ENCODE measurements around the gene BAIAP2. TPM values are rescaled to one million over a fixed set of nuclear protein-coding genes. Genes with fewer than 3 reads are reported as not detected.

Gene BAIAP2
- total RNA-seq, 1 donor from 2014 or later: 14.4 TPM

DNA sequence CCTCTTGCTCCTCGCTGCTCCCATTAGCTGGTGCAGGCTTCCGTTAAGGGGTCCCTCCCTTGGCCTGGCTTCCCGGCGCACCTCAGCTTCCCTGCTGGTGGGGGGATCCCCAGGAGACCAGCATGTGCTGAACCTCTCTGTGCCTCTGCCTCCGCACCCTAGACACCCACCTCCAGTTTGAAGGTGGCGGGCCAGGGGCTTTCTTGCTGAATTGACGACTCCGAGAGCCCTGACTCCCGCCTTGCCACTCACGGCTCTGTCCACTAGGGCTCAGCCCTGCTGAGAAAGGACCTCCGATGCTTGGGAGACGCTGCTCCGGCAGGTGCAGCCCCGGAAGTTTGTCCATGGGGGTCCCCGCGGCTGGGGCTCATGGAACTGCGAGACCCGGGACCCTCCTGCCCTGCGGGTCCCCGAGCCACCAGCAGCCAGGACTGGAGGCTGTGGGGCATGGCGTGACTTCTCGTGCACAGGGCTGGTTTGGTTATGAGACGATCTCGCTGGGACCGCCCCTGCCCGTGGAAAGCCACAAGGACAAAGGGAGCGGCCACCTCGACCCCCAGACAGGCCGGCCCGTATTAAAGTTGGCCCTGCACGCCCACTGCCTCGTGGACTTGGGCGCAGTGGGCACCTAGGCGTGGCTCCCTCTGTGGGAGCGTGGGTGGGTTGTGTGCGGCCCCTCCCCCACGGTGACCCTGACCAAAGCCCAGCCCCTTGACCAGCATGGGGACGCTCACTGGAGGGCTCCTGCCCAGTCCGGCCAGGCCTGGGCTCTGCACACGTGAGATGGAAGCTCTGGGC lies 35.2 kb upstream of the BAIAP2 start:
- intact Hi-C loops (cut with DNase I): no loop called here
- no peak for DNase-seq (ENCODE audit: low spot score in 2 of 2)
- Histone ChIP-seq H3K36me3 (peaks cover 52 to 53% of the 10 kb centered on the region in 2 donors), H3K4me3 (no peak overlapping the region), H3K27ac (no peak overlapping the region), H3K27me3 (peaks cover 10% of the 10 kb centered on the region), H3K4me1 (peaks cover 7 to 10% of the 10 kb centered on the region in 2 donors), H3K9me3 (no peaks in the 10 kb centered on the region)
- TF ChIP-seq, protein P1, sequence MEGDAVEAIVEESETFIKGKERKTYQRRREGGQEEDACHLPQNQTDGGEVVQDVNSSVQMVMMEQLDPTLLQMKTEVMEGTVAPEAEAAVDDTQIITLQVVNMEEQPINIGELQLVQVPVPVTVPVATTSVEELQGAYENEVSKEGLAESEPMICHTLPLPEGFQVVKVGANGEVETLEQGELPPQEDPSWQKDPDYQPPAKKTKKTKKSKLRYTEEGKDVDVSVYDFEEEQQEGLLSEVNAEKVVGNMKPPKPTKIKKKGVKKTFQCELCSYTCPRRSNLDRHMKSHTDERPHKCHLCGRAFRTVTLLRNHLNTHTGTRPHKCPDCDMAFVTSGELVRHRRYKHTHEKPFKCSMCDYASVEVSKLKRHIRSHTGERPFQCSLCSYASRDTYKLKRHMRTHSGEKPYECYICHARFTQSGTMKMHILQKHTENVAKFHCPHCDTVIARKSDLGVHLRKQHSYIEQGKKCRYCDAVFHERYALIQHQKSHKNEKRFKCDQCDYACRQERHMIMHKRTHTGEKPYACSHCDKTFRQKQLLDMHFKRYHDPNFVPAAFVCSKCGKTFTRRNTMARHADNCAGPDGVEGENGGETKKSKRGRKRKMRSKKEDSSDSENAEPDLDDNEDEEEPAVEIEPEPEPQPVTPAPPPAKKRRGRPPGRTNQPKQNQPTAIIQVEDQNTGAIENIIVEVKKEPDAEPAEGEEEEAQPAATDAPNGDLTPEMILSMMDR (IDR thresholded peaks at IDR 0.05): no peak

DNA sequence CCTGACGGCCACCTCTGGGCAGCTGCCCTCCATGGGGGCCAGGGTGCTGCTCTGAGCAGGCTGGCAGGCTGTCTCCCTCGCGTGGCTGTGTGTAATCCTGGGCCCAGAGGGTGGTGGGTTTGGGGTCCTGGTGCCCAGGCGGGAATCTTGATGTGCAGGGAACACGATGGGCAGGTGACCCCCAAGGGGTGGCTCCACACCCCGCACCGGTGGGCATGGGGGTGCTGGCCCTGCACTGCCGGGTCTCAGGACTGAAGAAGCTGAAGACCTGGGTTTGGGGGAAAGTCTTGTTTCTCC lies 34.7 kb upstream of the BAIAP2 start:
- Histone ChIP-seq H3K27me3 (peaks cover 10% of the 10 kb centered on the region), H3K27ac (no peak overlapping the region), H3K9me3 (no peaks in the 10 kb centered on the region), H3K4me1 (peaks cover 7 to 10% of the 10 kb centered on the region in 2 donors), H3K36me3 (peaks cover 48 to 50% of the 10 kb centered on the region in 2 donors), H3K4me3 (no peak overlapping the region)
- TF ChIP-seq, protein P1 (IDR thresholded peaks at IDR 0.05): no peak
- DNase-seq (ENCODE audit: low spot score in 2 of 2): no peak
- intact Hi-C loops (cut with DNase I): no loop called here

DNA sequence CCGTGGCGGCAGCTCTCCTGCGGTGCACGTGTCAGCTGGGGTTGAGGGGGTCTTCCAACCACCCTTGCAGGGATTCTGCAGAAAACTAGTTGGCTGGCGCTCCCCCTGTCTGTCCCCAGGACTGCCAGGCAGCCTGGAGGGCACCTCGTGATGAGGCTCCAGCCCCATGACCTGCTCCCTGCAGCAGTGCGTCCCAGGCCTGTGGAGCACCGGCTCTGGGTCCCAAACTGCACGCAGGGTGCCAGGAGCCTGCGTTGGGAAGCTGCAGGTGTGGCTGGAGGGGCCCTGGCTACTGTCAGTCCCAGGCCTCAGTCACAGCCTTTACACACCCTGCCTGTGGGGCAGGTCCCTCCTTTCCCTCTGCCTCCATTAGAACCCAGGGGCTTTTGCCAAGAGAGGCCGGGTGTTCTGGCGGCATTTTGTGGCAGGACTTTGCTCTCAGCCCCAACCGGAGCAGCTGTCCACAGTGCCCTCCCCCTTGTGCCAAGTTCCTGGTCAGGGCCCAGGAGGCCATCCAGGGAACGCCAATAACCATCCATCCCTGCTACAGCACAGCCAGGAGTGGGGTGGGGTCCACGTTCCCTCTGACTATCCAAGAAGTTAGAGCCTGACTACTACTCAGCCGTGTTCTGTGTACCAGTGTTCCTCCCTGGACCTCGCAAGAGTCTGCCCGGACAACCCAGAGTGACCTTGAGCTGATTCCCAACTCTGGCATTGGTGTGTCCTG lies 34.2 kb upstream of the BAIAP2 start:
- H3K27me3 ChIP-seq: peaks cover 10% of the 10 kb centered on the region
- H3K4me1 ChIP-seq: peaks cover 7 to 10% of the 10 kb centered on the region in 2 donors
- H3K4me3 ChIP-seq: no peak overlapping the region
- intact Hi-C loops (cut with DNase I): no loop called here
- TF ChIP-seq, protein P1 (IDR thresholded peaks at IDR 0.05): no peak
- peaks cover 43 to 45% of the 10 kb centered on the region in 2 donors for H3K36me3 ChIP-seq
- DNase-seq (ENCODE audit: low spot score in 2 of 2): no peak
- no peak overlapping the region for H3K27ac ChIP-seq
- no peaks in the 10 kb centered on the region for H3K9me3 ChIP-seq

DNA sequence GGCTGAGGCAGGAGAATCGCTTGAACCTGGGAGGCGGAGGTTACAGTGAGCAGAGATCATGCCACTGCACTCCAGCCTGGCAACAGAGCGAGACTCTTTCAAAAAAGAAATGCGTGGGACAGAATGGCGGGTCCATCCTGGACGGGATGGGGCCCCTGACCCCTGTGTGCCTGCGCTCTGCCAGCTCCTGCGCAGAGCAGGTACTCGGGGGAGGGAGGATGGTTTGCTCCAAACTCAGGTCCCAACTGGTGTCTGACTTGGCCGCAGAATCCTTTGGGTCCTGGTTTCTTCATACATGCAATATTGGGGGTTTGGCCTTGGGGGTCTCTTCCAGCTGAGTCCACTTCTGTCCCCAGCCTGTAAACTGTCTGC lies 33.0 kb upstream of the BAIAP2 start:
- intact Hi-C loops (cut with DNase I): no loop called here
- H3K27me3 ChIP-seq: peaks cover 10% of the 10 kb centered on the region
- peaks cover 31 to 33% of the 10 kb centered on the region in 2 donors for H3K36me3 ChIP-seq
- no peak overlapping the region for H3K4me3 ChIP-seq
- H3K9me3 ChIP-seq: no peaks in the 10 kb centered on the region
- DNase-seq (ENCODE audit: low spot score in 2 of 2): no peak
- peaks cover 7 to 10% of the 10 kb centered on the region in 2 donors for H3K4me1 ChIP-seq
- no peak overlapping the region for H3K27ac ChIP-seq
- TF ChIP-seq, protein P1 (IDR thresholded peaks at IDR 0.05): no peak

DNA sequence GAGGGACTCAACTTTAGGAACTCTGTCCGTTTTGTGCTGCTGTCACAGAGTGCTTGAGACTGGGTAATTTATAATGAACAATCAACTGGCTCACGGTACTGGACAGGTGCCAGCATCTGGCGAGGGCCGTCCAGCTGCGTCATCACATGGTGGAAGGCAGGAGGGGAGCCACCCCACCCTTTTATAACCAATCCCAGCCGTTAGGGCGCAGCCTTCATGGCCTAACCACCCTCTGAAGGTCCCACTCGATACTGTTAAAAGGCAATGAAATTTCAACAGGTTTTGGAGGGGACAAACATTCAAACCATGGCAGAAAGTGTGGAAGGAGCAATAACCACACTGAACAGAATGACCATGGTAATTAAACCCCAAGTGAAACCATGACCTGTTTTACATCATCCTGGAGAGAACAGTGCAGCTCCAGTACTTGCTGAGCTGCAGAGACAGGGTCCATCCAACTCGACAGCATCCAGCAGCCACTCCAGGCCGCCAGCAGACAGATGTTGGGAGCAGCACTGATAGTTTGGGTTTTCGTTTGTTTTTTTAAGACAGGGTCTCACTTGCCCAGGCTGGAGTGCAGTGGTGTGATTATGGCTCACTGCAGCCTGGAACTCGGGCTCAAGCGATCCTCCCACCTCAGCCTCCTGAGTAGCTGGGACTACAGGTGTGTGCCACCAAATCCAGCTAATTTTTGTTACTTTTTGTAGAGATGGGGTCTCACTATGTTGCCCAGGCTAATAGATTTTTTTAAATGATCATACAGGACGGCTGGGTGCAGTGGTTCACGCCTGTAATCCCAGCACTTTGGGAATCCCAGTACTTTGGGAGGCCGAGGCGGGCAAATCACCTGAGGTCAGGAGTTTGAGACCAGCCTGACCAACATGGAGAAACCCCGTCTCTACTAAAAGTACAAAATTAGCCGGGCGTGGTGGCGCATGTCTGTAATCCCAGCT lies 32.3 kb upstream of the BAIAP2 start:
- H3K27ac ChIP-seq: no peak overlapping the region
- TF ChIP-seq, protein P1 (IDR thresholded peaks at IDR 0.05): no peak
- no peaks in the 10 kb centered on the region for H3K9me3 ChIP-seq
- intact Hi-C loops (cut with DNase I): no loop called here
- peaks cover 7 to 10% of the 10 kb centered on the region in 2 donors for H3K4me1 ChIP-seq
- no peak for DNase-seq (ENCODE audit: low spot score in 2 of 2)
- peaks cover 10% of the 10 kb centered on the region for H3K27me3 ChIP-seq
- H3K4me3 ChIP-seq: no peak overlapping the region
- H3K36me3 ChIP-seq: peaks cover 24 to 27% of the 10 kb centered on the region in 2 donors

Data from ascending aorta (tissue), 2 donors.